NCI-H524 (cell line): ENCODE measurements around the gene FXN.
A peak's percentile ranks its signal among the peaks of the same experiment; 100 is the strongest.
"Not testable (repeated sequence)": the region's sequence is repeated elsewhere in the genome, so short reads cannot be mapped to it uniquely, and the experiment has no call there.

Experiments
- DNase-seq, 2 experiments: peaks; one replicate each; lab custom pipeline; 2025; lab: John Stamatoyannopoulos, UW

FXN gene

DNA sequence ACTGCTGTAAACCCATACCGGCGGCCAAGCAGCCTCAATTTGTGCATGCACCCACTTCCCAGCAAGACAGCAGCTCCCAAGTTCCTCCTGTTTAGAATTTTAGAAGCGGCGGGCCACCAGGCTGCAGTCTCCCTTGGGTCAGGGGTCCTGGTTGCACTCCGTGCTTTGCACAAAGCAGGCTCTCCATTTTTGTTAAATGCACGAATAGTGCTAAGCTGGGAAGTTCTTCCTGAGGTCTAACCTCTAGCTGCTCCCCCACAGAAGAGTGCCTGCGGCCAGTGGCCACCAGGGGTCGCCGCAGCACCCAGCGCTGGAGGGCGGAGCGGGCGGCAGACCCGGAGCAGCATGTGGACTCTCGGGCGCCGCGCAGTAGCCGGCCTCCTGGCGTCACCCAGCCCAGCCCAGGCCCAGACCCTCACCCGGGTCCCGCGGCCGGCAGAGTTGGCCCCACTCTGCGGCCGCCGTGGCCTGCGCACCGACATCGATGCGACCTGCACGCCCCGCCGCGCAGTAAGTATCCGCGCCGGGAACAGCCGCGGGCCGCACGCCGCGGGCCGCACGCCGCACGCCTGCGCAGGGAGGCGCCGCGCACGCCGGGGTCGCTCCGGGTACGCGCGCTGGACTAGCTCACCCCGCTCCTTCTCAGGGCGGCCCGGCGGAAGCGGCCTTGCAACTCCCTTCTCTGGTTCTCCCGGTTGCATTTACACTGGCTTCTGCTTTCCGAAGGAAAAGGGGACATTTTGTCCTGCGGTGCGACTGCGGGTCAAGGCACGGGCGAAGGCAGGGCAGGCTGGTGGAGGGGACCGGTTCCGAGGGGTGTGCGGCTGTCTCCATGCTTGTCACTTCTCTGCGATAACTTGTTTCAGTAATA is at the start of gene FXN:
Gene FXN, plus strand, starts transcription at position 315 of the 871 bp plus-strand sequence. Its CDS starts 31 bp downstream, at position 346.
- peak in 1 of 2 experiments; percentile 35 for DNase-seq

DNA sequence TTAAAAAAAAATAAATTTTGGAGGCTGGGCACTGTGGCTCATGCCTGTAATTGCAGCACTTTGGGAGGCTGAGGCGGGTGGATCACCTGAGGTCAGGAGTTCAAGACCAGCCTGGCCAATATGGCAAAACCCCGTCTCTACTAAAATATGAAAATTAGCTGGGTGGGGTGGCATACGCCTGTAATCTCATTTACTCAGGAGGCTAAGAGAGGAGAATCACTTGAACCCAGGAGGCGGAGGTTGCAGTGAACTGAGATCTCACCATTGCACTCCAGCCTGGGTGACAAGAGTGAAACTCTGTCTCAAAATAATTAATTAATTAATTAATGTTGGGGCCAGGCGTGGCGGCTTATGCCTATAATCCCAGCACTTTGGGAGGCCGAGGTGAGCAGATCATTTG is 48.6 kb upstream of the FXN start:
- DNase-seq = not testable (repeated sequence)

DNA sequence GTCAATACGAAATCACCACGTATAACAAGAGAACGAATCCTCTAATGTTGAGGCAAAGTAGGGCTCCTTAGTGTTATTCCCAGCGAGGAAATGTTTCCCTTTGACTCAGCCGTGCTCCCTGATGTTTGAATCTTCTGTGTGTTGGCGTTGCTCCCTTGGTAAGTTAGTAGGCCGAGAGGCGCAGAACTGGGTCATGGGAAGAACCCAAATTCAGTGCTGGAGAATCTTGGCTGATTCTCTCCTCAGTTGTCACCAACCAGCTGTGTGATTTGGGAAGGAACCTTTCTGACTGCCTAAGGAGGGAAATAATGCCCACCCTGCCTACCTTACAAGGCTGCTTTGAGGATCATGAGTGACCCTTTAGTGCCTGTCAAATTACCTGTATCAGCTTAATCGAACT is 44.1 kb upstream of the FXN start:
- no peak for DNase-seq

DNA sequence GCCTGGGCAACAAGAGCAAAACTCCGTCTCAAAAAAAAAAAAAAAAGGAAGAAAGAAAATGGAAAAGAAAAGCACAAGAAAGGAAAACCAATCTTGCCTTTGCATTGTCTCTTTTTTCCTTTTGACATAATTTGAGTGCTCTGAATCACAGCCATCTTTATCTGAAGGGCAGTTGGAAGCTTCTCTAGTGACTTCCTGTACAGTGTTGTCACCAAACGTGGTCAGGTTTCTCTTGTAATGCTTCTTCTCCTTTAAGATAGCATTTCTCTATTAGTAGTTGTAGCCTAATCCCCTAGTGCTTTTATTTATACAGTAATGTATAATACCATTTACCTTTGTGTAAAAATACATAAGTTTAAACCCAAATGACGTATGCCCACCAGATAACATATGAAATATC is 39.8 kb upstream of the FXN start:
- DNase-seq = no peak

DNA sequence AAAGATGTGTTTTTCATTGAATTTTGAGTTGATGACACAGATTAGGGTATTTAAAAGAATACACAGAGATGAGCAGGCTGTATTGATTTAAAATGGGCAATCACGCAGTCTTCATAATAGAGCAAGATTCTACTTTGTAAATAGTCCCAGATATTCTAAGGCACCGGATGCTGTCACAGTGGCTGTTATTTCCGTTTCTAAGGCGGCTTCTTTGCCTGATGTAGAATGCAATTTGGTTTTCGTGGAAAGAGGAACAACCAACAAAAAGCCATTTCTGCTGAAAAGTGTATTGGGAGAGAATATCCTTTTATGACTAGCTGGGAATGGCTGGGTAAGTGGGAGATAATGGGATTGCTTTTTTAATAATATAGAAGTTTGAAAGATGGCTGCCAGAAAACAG is 39.1 kb upstream of the FXN start:
- no peak for DNase-seq

DNA sequence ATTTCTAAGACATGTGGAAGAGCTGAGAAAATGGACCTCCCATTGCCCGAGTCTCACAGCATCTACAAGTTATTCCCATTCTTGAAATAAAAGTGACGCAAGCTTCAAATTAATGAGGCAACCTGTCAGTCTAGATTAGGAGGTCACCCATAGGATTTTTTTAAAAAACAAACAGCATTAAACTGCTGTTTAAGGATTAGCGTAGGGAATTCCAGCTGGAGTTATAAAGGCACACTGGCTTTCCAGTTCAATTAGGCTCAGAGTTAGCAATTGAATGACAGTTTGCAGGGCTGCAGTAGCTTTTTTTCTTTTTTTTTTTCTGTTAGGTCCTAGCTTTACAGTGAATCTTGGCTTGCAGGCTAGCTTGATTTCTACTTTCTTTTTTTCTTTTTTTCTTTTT is 37.9 kb upstream of the FXN start:
- DNase-seq = peak in 1 of 2 experiments; percentile 29

DNA sequence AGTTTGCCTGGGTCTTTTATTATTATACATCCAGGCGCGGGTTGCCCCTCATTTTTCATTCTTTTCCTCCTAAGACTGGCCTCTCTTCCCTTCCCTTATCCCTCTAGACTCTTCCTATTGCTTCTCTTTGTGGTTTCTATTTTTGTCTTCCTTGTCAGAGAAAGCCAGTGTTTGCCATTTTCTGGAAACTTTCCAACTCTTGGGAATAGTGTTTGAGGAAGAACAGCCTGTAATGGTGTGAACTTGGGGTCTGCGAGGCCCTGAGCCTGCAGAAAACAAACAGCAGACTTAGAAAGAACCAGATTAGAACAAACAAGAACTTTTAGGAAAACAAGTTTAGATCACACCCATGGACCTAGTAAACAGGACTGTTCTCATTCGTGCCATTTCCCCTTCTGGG is 37.2 kb upstream of the FXN start:
- DNase-seq = no peak

DNA sequence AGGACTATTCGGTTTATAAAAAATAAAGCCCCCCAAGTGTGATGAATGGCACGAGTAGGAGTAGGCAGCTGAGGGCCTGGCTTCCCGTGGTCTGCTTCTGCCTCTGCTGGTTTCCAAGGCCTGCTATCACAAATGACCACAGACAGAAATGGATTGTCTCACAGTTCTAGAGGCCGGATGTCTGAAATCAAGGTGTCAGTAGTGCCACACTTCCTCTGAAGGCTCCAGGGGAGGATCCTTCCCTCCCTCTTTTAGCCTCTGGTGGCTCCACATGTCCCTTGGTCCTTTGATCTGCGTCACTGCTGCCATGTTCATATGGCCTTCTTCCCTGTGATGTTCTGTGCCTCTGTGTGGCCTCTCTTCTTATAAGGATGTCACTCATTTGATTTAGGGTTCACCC is 36.7 kb upstream of the FXN start:
- no peak for DNase-seq

DNA sequence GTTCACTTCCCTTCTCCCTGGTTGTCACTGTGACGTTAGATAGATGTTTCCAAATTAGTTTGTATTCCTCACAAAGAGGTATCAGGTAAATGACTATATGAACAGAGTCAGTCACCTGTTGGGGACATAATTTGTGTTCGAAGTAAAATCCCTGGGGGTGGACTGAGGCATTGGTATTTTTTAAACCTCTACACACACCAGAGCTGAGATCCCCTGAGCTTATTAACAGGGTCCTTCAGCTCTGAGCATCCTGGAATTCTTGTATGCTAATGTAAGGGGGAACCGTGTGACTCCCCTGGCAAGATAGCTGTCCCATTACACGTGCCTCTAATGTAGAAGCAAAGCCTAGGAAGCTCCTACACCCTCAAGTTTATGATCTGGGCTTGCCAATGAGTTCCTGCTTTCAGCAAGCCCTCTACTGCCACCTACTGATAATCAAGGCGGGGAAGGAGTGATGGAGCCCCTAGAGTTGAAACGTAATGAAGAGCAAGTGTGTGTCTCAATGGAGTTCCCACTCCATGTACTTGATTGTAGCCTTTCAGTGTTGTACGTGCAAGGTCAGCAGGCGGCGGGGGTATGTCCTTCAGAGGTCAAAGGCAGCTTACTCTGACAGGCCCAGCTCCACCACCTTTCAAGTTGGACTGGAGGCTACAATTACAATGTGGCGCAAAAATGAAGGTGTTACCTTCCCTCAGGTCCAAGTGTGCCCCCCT is 36.0 kb upstream of the FXN start:
- peak in 1 of 2 experiments; percentile 58 for DNase-seq

DNA sequence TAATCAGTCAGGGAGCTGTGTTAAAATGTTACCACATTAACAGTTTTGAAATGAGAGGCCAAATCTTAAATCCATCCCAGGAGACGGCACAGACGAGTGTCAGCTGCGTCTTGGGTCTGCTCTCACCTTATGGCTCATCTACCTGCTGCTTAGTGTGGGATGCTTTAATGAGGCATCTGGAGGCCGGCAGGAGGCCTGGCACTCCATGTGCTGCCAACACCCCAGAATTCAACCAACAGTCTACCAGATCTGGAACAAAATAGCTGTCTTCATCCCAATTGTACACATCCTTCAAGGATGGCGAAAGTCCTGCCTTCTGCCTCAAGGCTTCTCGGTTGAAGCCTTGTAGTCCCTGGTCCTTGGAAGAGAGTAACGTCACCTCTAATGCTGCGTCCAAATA is 33.6 kb upstream of the FXN start:
- peak in 1 of 2 experiments; percentile 0 for DNase-seq

DNA sequence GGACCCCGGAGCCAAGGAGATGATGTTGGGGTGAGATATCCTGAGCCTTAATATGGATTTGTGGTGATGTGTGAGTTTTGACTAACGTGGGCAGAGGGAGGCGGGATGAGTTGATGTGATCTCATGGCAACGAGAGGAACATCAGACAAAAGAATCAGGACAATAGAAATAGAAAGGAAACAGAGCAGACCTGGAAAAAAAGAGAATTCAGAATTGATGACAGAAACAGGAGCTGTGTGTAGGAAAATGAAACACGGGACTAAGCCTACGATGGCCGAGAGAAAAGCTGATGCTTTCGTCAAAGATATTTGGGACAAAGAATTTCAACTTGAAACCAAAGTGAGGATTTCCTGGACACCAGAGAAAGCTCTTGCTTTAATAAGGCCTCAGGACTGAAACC is 32.5 kb upstream of the FXN start:
- no peak for DNase-seq

DNA sequence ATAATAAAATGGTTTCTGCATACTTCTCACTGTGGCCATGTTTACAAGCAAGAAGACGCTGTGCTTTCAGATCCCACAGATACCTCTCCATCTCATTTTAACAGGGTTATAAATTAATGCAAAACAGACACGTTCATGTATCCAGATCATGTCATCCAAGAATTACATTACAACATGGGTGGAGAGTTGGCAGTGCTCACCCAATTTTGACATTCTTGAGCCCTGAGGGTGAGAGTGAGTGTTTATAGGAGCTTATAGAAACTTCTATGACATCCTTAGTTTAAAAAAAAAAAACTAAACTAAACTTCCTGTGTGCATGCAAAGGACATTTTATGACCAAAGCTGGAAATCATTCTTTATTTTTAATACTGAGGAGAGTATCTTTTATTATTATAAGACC is 30.7 kb upstream of the FXN start:
- no peak for DNase-seq

DNA sequence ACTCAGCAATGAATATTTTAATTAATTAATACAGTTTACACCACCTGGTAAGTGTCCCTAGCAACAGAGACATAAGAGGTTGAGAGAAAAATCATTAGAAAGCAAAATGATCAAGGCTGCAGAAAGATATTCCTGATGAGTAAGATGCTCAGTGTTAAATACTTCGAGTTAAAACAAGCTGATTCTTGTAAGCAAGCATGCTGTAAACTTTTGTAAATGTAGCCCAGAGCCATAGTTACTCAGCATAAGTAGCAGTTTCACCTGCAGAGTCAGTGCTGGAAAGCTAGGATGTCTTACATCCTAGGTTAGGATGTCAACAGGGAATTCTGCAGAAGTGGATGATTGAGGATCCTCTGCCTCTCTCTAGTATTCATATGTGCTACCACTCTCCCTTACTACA is 25.8 kb upstream of the FXN start:
- DNase-seq = no peak

DNA sequence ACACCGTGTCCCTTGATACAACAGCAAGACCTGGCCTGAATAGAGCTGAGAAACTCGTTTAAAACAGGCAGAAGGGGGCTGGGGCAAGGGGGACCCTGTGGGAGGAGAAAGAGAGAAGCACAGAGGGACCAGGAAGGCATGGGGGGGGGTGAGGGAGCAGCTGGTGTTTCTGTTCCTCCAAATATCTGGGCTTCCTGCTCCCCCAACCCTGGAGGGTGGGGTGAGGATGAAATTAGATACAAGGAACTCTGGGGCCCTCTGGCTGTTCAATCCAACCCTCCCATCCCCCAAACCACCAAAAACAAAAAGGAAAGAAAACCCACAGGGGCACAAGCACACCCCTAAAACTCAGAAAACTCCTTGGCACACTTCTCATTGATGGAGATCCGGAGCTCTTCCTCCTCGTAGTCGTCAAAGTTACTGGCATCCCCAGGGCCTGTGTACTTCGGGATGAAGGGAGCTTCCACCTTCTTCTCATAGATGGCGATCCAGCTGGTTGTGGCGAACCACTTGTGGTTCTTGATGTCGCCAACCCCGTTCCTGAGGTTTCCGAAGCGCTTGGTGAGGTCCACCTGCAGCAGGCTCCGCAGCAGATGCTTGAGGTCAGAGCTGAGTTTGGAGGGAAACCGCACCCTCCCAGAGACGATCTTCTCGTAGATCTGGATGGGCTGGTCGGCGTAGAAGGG is 22.7 kb upstream of the FXN start:
- no peak for DNase-seq

DNA sequence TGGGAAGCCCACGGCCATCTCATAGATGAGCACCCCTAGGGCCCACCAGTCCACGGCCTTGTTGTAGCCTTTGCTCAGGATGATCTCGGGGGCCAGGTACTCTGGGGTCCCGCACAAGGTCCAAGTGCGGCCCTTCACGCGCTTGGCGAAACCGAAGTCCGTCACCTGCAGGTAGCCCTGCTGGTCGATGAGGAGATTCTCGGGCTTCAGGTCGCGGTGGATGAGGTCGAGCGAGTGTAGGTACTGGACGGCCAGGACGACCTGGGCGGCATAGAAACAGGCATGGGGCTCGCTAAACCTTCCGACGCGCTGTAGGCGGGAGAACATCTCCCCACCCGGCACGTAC is 22.2 kb upstream of the FXN start:
- DNase-seq = no peak

DNA sequence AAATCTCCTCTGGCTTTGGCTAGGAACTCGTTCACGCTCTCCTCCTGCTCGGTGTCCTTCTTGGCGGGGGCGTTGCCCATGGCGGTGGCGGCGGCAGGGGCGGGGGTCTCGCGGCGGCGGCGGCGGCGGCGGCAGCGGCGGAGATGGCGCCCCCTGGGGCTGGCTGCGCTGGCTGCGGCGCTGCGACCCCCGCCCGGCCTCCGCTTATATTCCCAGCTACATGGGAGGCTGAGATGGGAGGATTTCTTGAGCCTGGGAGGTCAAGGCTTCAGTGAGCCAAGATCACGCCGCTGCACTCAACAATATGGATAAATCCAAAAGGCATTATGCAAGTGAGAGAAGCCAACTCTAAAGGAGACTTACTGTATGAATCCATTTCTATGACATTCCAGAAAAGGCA is 21.5 kb upstream of the FXN start, which contains the start of gene PRKACG:
Gene PRKACG, minus strand, starts transcription at position 101 of the 400 bp plus-strand sequence. Its CDS starts 21 bp downstream, at position 80.
- no peak for DNase-seq

DNA sequence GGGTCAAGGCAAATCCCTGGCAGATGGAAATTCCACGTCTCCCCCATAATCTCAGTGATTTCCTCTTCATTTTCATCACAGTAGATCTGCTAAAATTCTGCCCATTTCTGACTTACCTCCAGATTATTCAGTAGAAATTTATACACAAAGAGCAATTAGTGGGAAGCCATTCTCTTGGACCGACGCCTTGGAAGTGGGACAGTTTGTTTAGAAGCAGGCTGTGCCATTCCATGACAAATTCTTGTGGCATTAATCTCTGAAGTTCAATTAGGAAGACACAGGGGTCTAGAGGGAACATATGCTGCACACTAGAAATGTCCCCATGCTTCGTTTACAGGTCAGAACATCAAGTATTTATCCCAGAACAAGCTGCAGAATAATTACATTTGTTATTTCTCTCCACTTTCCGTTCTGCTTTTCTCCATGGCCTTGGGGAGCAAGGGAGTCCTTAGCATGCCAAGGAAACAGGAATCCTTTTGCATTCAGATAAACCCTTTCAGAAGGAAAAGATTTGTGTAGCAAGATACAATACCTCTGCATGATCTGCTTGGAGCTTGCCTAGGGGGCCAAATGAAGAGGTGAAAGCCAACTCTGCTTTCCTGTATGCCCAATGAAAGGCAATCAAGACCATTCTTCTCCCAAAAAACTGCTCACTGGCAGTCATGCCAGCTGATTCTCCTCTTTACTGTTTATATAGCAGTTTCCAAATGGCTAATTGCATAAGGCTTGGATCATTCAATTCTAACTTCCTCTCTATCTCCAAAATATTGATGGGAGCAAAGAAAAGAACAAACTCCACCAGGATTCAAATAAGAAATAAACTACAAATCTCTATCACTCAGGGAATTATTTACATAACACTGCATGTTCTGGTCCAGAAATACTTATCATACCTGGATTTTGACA is 19.1 kb upstream of the FXN start:
- DNase-seq = no peak

DNA sequence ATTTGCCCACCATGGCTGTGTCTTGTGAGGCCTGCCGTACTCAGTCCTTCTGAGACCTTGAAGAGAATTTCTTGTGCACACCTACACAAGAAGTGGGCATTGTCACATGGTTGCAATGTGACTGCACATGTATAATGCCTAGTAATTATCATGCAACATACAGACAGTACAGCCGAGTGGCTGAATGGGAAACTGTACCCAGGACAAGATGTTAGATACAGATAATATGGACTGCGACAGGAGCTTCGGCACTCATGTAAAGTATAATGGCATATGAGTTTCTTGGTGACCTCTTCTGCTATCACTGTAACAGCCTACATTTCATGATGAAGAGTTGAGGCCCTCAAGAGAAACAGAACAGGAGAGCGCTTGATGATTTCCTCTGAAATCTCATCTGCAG is 16.8 kb upstream of the FXN start:
- DNase-seq = no peak

DNA sequence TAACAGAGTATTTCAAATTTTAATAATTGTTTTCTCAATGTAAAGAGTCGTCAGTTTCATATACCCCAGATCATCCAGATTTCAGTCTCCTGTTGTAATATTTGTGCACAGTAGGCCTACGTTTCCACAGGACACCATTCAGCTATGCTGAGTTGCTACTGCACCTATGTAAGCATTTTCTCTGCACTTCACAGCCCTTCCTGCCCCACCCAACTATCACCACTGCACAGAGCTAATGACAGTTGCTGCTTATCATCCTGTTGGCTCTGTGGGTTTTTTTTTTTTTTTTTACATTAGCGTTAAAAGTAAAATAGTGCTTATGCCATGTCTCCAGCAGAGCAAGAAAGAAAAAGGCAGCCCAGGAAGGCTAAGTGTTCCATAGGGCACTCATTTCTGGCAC is 15.7 kb upstream of the FXN start:
- DNase-seq = no peak

DNA sequence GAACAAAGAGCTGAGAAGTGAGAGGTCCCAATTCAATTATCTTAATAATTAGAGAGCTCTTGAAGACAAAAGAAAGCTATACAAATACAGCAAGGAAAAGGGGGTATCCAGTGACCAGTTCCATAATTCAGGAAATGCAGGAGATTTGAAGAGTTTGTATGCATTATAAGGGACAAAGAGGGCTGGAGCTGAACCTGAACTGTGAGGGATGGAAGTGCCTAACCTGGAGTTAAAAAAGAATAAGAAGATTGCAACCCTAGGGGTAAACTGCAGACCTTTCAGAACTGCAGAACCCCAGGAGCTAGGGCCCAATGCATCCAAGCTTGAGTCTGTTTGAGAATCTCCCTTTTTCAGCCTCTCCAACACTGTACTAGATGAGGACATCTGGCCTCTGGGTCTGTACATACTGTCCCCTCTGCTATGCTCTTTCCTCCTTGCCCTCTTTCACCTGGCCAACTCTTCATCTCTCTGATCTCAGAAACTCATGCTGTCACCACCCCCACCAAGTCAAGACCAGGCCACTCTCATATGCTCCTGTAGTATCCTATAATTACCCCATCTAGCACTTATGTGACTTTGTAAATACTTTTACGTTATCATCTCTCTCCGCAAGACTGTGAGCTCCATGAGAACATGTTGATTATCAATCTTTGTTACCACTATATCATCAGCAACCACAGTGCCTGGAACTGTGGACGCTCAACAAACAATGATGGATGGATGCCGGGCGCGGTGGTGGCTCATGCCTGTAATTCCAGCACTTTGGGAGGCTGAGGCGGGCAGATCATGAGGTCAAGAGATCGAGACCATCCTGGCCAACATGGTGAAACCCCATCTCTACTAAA is 15.0 kb upstream of the FXN start:
- no peak for DNase-seq

DNA sequence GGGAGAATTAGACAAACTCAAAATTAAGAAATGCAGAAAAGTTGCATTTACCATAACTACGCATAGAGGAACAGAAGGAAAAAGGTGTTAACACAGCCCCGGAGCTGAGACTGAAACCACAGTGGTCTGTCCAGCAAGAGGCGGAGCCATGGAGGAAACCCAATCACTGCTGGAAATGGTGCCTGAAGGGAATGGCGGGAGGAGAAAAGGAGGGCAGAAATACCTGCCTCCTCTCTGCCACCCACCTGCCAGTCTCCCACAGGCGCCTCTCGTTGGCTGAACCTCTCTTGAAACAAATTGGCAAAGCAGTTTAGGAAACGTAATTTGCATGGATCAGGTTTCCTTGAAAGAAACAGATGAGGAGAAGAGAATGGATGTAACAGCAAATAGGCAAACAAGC is 11.9 kb upstream of the FXN start:
- peak in 1 of 2 experiments; percentile 9 for DNase-seq
